ENCODE measurements around the gene GLOD4.
A peak's percentile ranks its signal among the peaks of the same experiment; 100 is the strongest.

Gene GLOD4

GRCh38 chr17:784143-784542 is 2.1 kb upstream of the GLOD4 start:
- Histone ChIP-seq H3F3A (ENCODE audit: insufficient read depth, low read length) (no peaks in the 10 kb centered on the region), H3K36me3 (ENCODE audit: insufficient read depth, low read length) (peaks cover 55% of the 10 kb centered on the region), H4K20me1 (ENCODE audit: insufficient read depth, low read length) (no peaks in the 10 kb centered on the region), H3K4me1 (ENCODE audit: insufficient read depth, low read length, severe bottlenecking) (peaks cover 32% of the 10 kb centered on the region), H3K79me2 (ENCODE audit: insufficient read depth, low read length) (peaks cover 47% of the 10 kb centered on the region), H3K9me2 (ENCODE audit: low read depth, low read length) (no peaks in the 10 kb centered on the region), H3K4me3 (ENCODE audit: low read depth, low read length, poor library complexity, severe bottlenecking) (peak overlapping the region; percentile 80), H3K27ac (ENCODE audit: low read depth, low read length, poor library complexity, severe bottlenecking) (no peak overlapping the region), H3K9me3 (ENCODE audit: low read length) (no peaks in the 10 kb centered on the region), H2AFZ (ENCODE audit: low read length) (no peak overlapping the region), H3K4me2 (ENCODE audit: low read length) (peak overlapping the region; percentile 95), H3K27me3 (ENCODE audit: insufficient read depth, low read length) (no peaks in the 10 kb centered on the region), H3K9ac (ENCODE audit: low read length) (peak overlapping the region; percentile 39; the same call in 1 of the 2 replicates)
- TF ChIP-seq EZH2 (IDR thresholded peaks at IDR 0.05; ENCODE audit: borderline replicate concordance, low read length) (no peak), CTCF (IDR thresholded peaks at IDR 0.05; ENCODE audit: low read length) (no peak)

GRCh38 chr17:778096-778495 is 4.0 kb downstream of the GLOD4 start:
- Histone ChIP-seq H3K36me3 (ENCODE audit: insufficient read depth, low read length) (peaks cover 57% of the 10 kb centered on the region), H3F3A (ENCODE audit: insufficient read depth, low read length) (no peaks in the 10 kb centered on the region), H3K27ac (ENCODE audit: low read depth, low read length, poor library complexity, severe bottlenecking) (no peak overlapping the region), H3K4me3 (ENCODE audit: low read depth, low read length, poor library complexity, severe bottlenecking) (no peak overlapping the region), H4K20me1 (ENCODE audit: insufficient read depth, low read length) (no peaks in the 10 kb centered on the region), H3K9me2 (ENCODE audit: low read depth, low read length) (no peaks in the 10 kb centered on the region), H3K9ac (ENCODE audit: low read length) (no peak overlapping the region), H3K79me2 (ENCODE audit: insufficient read depth, low read length) (peaks cover 25% of the 10 kb centered on the region), H3K9me3 (ENCODE audit: low read length) (no peaks in the 10 kb centered on the region), H3K4me1 (ENCODE audit: insufficient read depth, low read length, severe bottlenecking) (peaks cover 17% of the 10 kb centered on the region), H3K4me2 (ENCODE audit: low read length) (no peak overlapping the region), H2AFZ (ENCODE audit: low read length) (no peak overlapping the region), H3K27me3 (ENCODE audit: insufficient read depth, low read length) (no peaks in the 10 kb centered on the region)
- TF ChIP-seq CTCF (IDR thresholded peaks at IDR 0.05; ENCODE audit: low read length) (no peak), EZH2 (IDR thresholded peaks at IDR 0.05; ENCODE audit: borderline replicate concordance, low read length) (no peak)

- Histone ChIP-seq H3K27ac (ENCODE audit: low read depth, low read length, poor library complexity, severe bottlenecking) (no peak overlapping the region), H3K79me2 (ENCODE audit: insufficient read depth, low read length) (no peaks in the 10 kb centered on the region), H3K27me3 (ENCODE audit: insufficient read depth, low read length) (no peaks in the 10 kb centered on the region), H3K9me2 (ENCODE audit: low read depth, low read length) (no peaks in the 10 kb centered on the region), H2AFZ (ENCODE audit: low read length) (no peak overlapping the region), H3K9ac (ENCODE audit: low read length) (no peak overlapping the region), H3K4me1 (ENCODE audit: insufficient read depth, low read length, severe bottlenecking) (peaks cover 5% of the 10 kb centered on the region), H3K36me3 (ENCODE audit: insufficient read depth, low read length) (peaks cover 90% of the 10 kb centered on the region), H3F3A (ENCODE audit: insufficient read depth, low read length) (no peaks in the 10 kb centered on the region), H3K4me3 (ENCODE audit: low read depth, low read length, poor library complexity, severe bottlenecking) (no peak overlapping the region), H4K20me1 (ENCODE audit: insufficient read depth, low read length) (no peaks in the 10 kb centered on the region), H3K9me3 (ENCODE audit: low read length) (no peaks in the 10 kb centered on the region), H3K4me2 (ENCODE audit: low read length) (no peak overlapping the region)
- TF ChIP-seq EZH2 (IDR thresholded peaks at IDR 0.05; ENCODE audit: borderline replicate concordance, low read length), result no peak
- TF ChIP-seq CTCF (IDR thresholded peaks at IDR 0.05; ENCODE audit: low read length), result no peak
These were observed 7.8 kb downstream of the GLOD4 start for GRCh38 chr17:774313-774584.

Measured in OCI-LY1 (cell line).